ENCODE results near the gene BRSK2. TPM values are rescaled to one million over a fixed set of nuclear protein-coding genes. Genes with fewer than 3 reads are reported as not detected.

BRSK2 gene
- total RNA-seq, 1 donor from 2014 or later: 0.11 TPM

DNA sequence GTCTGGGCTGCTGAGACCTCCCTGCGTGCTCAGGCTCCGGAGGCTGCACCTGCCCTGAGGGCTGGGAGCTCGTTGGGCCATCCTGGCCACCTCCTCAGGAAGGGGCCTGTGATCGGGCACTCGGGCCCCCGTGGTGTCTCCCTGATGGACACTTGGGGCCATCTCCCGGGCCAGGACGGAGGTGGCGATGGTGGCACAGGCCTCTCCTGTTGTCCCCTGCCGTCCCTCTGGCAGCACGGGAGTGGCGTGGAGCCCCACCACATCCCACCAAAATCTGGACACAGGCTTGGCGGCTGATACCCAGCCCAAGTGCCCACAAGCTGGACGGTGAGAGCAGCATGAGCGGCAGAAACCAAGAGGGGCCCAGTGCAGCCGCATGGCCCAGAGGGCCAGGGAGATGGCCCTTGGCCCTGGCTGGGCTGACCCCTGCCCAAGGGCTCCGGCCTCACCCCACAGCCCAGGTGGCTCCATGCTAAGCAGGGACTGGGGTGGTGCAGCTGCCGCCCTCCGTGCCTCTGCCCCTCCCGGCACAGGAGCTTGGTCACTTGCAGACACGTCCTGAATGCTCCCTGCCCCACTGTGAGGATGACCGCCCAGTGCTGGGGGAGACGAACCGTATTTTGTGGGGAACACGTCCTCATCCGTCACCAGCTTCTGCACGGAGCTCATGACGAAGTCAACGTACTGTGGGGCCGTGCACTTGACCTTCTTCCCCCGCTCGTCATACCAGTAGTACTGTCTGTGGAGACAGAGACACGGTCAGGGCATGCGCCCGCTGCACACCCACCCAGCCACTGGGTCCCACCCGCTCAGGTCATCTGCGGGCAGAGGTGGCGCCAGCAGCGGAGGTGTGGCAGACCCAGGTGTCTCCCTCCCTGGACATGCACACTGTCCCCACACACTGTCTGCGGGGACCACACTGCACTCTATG is 81.2 kb downstream of the BRSK2 start:
- no peak for ATAC-seq (ENCODE audit: low read depth)
- Mint-ChIP-seq H3K36me3 (ENCODE audit: low read depth) (peaks cover 66% of the 10 kb centered on the region), H3K27ac (no peak overlapping the region), H3K27me3 (no peaks in the 10 kb centered on the region), H3K4me1 (no peaks in the 10 kb centered on the region), H3K9me3 (no peaks in the 10 kb centered on the region), H3K4me3 (no peak overlapping the region)
- POLR2A ChIA-PET: no interaction called here
- intact Hi-C loops (cut with micrococcal nuclease): no loop called here
- CTCF ChIA-PET: no interaction called here
- TF ChIP-seq CTCF (IDR thresholded peaks at IDR 0.05): no peak
- no peak for DNase-seq

DNA sequence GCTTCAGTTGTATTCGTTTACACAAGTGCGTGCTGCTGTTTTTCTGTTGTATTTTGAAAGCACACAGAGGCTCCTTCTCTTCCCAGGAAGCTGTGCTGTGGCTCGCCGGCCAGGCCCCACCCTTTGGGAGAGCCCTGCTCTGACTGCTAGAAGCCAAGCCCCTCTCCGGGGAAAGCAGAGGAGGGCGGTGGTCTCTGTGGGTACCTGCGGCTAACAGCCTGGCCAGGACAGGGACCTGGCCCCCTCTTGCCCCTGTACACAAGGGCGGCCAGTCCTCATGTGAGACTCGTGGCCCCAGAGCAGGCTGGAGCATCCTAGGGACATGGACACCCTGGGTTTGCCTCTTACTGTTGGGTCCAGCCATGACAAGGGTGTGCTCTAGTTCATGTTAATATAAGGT is 82.0 kb downstream of the BRSK2 start:
- H3K27ac Mint-ChIP-seq: no peak overlapping the region
- peaks cover 71% of the 10 kb centered on the region for H3K36me3 Mint-ChIP-seq (ENCODE audit: low read depth)
- intact Hi-C loops (cut with micrococcal nuclease): no loop called here
- H3K27me3 Mint-ChIP-seq: no peaks in the 10 kb centered on the region
- CTCF ChIA-PET: no interaction called here
- ATAC-seq (ENCODE audit: low read depth) (no peak), DNase-seq (no peak)
- no peak overlapping the region for H3K4me3 Mint-ChIP-seq
- TF ChIP-seq CTCF (IDR thresholded peaks at IDR 0.05): no peak
- H3K9me3 Mint-ChIP-seq: no peaks in the 10 kb centered on the region
- POLR2A ChIA-PET: no interaction called here
- no peaks in the 10 kb centered on the region for H3K4me1 Mint-ChIP-seq

DNA sequence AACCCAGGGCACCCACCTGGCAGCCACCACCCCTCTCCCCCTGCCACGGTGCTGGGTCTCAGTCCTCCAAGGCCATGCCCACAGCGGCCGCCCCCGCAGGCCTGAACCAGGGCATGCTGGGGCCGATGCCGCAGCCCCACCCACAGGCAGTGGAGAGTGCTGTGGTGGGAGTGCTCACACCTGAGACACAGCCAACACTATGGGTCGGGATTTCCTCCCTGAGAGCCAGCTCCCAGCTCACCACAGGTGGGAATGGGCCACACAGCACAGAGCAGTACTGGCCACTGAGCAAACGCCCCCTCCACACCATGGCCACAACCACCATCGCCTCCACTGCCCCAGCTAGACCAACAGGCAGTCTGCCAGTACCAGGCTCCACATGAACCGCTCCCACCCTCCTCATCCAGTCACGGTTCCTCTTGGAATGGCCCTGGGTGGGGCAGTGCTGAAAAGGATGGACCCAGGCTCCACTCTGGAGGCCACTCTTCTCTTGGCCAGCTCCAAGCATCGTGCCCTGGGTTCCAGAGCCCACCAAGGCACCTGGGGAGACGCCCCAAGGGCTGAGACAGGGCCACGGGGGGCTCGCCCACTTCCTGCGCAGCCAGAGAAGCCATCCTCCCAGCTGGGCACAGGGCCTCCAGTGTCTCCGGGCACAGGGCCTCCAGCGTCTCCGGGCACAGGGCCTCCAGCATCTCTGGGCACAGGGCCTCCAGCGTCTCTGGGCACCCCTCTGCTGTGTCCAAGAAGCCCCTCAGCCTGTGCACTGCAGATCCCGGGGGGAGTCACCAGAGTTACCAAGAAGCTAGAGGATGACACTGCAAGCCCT is 82.7 kb downstream of the BRSK2 start:
- ChIA-PET CTCF (no interaction called here), POLR2A (no interaction called here)
- no peaks in the 10 kb centered on the region for H3K9me3 Mint-ChIP-seq
- H3K27me3 Mint-ChIP-seq: no peaks in the 10 kb centered on the region
- H3K27ac Mint-ChIP-seq: no peak overlapping the region
- ATAC-seq (ENCODE audit: low read depth) (no peak), DNase-seq (no peak)
- H3K4me3 Mint-ChIP-seq: no peak overlapping the region
- H3K36me3 Mint-ChIP-seq (ENCODE audit: low read depth): peaks cover 71% of the 10 kb centered on the region
- no peak for TF ChIP-seq CTCF (IDR thresholded peaks at IDR 0.05)
- intact Hi-C loops (cut with micrococcal nuclease): no loop called here
- H3K4me1 Mint-ChIP-seq: no peaks in the 10 kb centered on the region

DNA sequence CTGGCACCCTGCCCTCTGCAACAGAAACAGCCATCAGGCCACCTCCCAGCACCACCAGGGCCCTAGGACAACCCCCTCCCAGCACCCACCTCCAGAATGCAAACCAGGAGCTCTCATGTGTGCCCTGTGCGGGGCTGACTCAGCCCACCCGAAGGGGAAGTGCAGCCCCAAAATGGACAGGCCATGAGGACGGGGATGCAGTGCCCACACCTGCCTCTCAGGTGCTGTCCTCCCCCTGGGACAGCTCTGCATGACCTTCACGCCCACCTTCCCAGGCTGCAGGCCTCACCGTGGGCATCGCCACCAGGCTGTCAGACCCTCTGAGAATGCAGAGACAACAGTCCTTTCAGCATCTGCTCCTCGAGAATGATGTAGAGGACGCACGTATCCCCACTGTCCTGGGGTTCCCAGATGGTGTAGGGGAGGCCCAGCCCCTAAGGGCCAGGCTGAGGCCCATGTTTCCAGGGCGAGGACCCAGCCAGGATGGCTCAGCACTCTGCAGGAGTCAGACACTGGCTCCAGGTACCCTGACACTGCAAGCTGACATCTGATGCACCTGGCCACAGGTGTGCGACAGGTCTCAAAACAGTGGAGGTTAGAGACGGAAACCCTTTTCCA is 83.4 kb downstream of the BRSK2 start:
- TF ChIP-seq CTCF (IDR thresholded peaks at IDR 0.05): no peak
- H3K4me1 Mint-ChIP-seq: no peaks in the 10 kb centered on the region
- CTCF ChIA-PET: no interaction called here
- POLR2A ChIA-PET: no interaction called here
- no peaks in the 10 kb centered on the region for H3K9me3 Mint-ChIP-seq
- DNase-seq (no peak), ATAC-seq (ENCODE audit: low read depth) (no peak)
- intact Hi-C loops (cut with micrococcal nuclease): no loop called here
- no peaks in the 10 kb centered on the region for H3K27me3 Mint-ChIP-seq
- no peak overlapping the region for H3K27ac Mint-ChIP-seq
- peaks cover 75% of the 10 kb centered on the region for H3K36me3 Mint-ChIP-seq (ENCODE audit: low read depth)
- H3K4me3 Mint-ChIP-seq: no peak overlapping the region

GRCh38 chr11:1473786-1474185 is 84.1 kb downstream of the BRSK2 start:
- no peak overlapping the region for H3K27ac Mint-ChIP-seq
- ChIA-PET POLR2A (no interaction called here), CTCF (no interaction called here)
- no peak for DNase-seq
- ATAC-seq (ENCODE audit: low read depth): no peak
- TF ChIP-seq CTCF (IDR thresholded peaks at IDR 0.05): no peak
- H3K9me3 Mint-ChIP-seq: no peaks in the 10 kb centered on the region
- intact Hi-C loops (cut with micrococcal nuclease): no loop called here
- H3K36me3 Mint-ChIP-seq (ENCODE audit: low read depth): peaks cover 78% of the 10 kb centered on the region
- no peak overlapping the region for H3K4me3 Mint-ChIP-seq
- no peaks in the 10 kb centered on the region for H3K4me1 Mint-ChIP-seq
- H3K27me3 Mint-ChIP-seq: no peaks in the 10 kb centered on the region

Data from activated B cell treated with CpG ODN at 0.5 μM for 24 hours (primary cell).